ENCODE measurements around the gene WDFY4.

WDFY4 gene

GRCh38 chr10:48818081-48818480 lies 133.4 kb downstream of the WDFY4 start:
- TF ChIP-seq CTCF (IDR thresholded peaks at IDR 0.05; ENCODE audit: low read depth, low read length), result no peak
- no peak for DNase-seq
- no peaks in the 10 kb centered on the region for H3K9me3 ChIP-seq
- no peaks in the 10 kb centered on the region for H3K27me3 ChIP-seq
- H3K4me3 ChIP-seq (ENCODE audit: low read depth, low read length), result no peak overlapping the region
- no peaks in the 10 kb centered on the region for H3K4me1 ChIP-seq
- no peaks in the 10 kb centered on the region for H3K36me3 ChIP-seq

- Histone ChIP-seq H3K36me3 (no peaks in the 10 kb centered on the region), H3K4me3 (ENCODE audit: low read depth, low read length) (no peak overlapping the region), H3K27me3 (no peaks in the 10 kb centered on the region), H3K4me1 (no peaks in the 10 kb centered on the region), H3K9me3 (no peaks in the 10 kb centered on the region)
- TF ChIP-seq CTCF (IDR thresholded peaks at IDR 0.05; ENCODE audit: low read depth, low read length), result no peak
- no peak for DNase-seq
Measured at GRCh38 chr10:48818861-48819520, 134.3 kb downstream of the WDFY4 start.

GRCh38 chr10:48819783-48820182 lies 135.1 kb downstream of the WDFY4 start:
- Histone ChIP-seq H3K27me3 (no peaks in the 10 kb centered on the region), H3K4me3 (ENCODE audit: low read depth, low read length) (no peak overlapping the region), H3K9me3 (no peaks in the 10 kb centered on the region), H3K4me1 (no peaks in the 10 kb centered on the region), H3K36me3 (no peaks in the 10 kb centered on the region)
- DNase-seq, result no peak
- no peak for TF ChIP-seq CTCF (IDR thresholded peaks at IDR 0.05; ENCODE audit: low read depth, low read length)

GRCh38 chr10:48820231-48820630 lies 135.6 kb downstream of the WDFY4 start:
- no peaks in the 10 kb centered on the region for H3K9me3 ChIP-seq
- no peaks in the 10 kb centered on the region for H3K27me3 ChIP-seq
- no peaks in the 10 kb centered on the region for H3K36me3 ChIP-seq
- no peak overlapping the region for H3K4me3 ChIP-seq (ENCODE audit: low read depth, low read length)
- TF ChIP-seq CTCF (IDR thresholded peaks at IDR 0.05; ENCODE audit: low read depth, low read length), result no peak
- no peaks in the 10 kb centered on the region for H3K4me1 ChIP-seq
- DNase-seq, result no peak

GRCh38 chr10:48820699-48821098 lies 136.0 kb downstream of the WDFY4 start:
- Histone ChIP-seq H3K27me3 (no peaks in the 10 kb centered on the region), H3K4me1 (no peaks in the 10 kb centered on the region), H3K4me3 (ENCODE audit: low read depth, low read length) (no peak overlapping the region), H3K36me3 (no peaks in the 10 kb centered on the region), H3K9me3 (no peaks in the 10 kb centered on the region)
- DNase-seq, result no peak
- no peak for TF ChIP-seq CTCF (IDR thresholded peaks at IDR 0.05; ENCODE audit: low read depth, low read length)

- H3K9me3 ChIP-seq, result no peaks in the 10 kb centered on the region
- no peaks in the 10 kb centered on the region for H3K4me1 ChIP-seq
- no peak for TF ChIP-seq CTCF (IDR thresholded peaks at IDR 0.05; ENCODE audit: low read depth, low read length)
- DNase-seq, result no peak
- no peaks in the 10 kb centered on the region for H3K36me3 ChIP-seq
- H3K4me3 ChIP-seq (ENCODE audit: low read depth, low read length), result no peak overlapping the region
- H3K27me3 ChIP-seq, result no peaks in the 10 kb centered on the region
Measured at GRCh38 chr10:48821111-48821510, 136.4 kb downstream of the WDFY4 start.
